DOHH2 (cell line): ENCODE results near the gene NUAK2.

ENCODE experiments used
- CTCF ChIP-seq: fragments of 200-600 bp; sonication (generic); IDR thresholded peaks from one replicate; pipeline ENCODE4 v1.5.1; 2014; ENCODE audit warnings: antibody characterized with exemption, mild to moderate bottlenecking, low read depth, low read length; ENCODE audit not compliant: poor library complexity, severe bottlenecking
- EZH2phosphoT487 ChIP-seq: fragments of 200-600 bp; sonication (generic); IDR thresholded peaks from 2 replicates; pipeline ENCODE4 v1.6.1; 2017; ENCODE audit warnings: borderline replicate concordance, mild to moderate bottlenecking, antibody characterized with exemption, low read length, moderate library complexity, mixed read lengths

DNA sequence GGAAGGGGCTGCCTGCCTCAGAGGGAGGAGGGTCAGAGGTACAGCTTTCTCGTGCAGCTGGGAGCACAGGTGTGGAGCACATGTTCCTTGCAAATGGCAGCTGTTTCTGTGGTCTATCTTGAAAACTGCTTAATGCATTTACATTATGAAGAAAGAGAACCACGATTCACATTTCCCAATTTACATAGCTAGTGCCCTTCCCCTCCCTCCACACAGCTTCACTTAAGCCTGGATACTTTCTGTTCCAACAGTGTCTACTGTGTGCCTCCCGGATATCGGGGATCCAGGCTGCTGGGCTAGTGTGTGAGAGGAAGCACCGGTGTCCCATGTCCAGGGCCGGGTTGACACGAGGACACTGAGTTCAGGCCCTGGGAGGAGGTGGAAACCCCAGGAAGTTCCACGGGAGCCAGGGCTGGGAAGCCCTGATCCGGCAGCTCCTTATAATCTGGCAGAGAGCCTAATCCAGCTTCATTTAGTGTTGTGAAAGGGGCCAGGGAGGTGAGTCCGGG lies 62.2 kb downstream of the NUAK2 start:
- TF ChIP-seq CTCF (no peak), EZH2phosphoT487 (no peak)
